HL-60 (cell line): Measurements from ENCODE around the gene C1orf56.

Experiments
- CTCF ChIP-seq: IDR thresholded peaks from one replicate; pipeline ENCODE4 v1.5.1; 2011; ENCODE audit warnings: low read length, control low read depth, inconsistent platforms; ENCODE audit not compliant: insufficient read depth
- POLR2AphosphoS5 ChIP-seq: IDR thresholded peaks from 2 replicates; pipeline ENCODE4 v1.6.1; 2012; ENCODE audit warnings: low read depth
- REST ChIP-seq: IDR thresholded peaks from 2 replicates; pipeline ENCODE4 v1.6.1; 2012; ENCODE audit warnings: low read depth; ENCODE audit not compliant: insufficient replicate concordance

GRCh38 chr1:151072224-151072623 is 24.7 kb downstream of the C1orf56 start:
- TF ChIP-seq CTCF, result no peak
- no peak for TF ChIP-seq POLR2AphosphoS5
- TF ChIP-seq REST, result no peak
